Measurements from ENCODE around the gene STMN3.
A peak's percentile ranks its signal among the peaks of the same experiment; 100 is the strongest.
"Not testable (repeated sequence)": the region's sequence is repeated elsewhere in the genome, so short reads cannot be mapped to it uniquely, and the experiment has no call there.

The STMN3 gene

GRCh38 chr20:63678667-63679465 is 25.6 kb upstream of the STMN3 start:
- DNase-seq (ENCODE audit: low spot score), result no peak

DNA sequence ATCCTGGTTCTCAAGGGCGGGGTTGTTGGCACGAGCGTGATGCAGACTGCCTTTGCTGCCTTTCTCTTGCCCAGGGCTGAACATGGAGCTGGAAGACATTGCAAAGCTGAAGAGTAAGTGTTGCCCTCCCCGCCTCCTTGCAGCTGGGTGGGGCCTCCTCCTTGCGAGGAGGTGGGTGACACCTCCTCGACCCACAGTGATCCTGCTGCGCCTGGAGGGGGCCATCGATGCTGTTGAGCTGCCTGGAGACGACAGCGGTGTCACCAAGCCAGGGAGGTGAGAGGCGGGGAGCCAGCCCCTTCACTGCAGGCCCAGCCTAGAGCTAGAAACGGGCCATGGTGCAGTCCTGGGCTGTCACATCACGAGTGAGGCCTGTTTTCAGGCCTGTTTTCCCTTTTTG is 24.8 kb upstream of the STMN3 start:
- no peak for DNase-seq (ENCODE audit: low spot score)

- no peak for DNase-seq (ENCODE audit: low spot score)
Observed at GRCh38 chr20:63675681-63676368, 22.6 kb upstream of the STMN3 start.

GRCh38 chr20:63673951-63674350 is 20.7 kb upstream of the STMN3 start:
- DNase-seq (ENCODE audit: low spot score), result no peak

GRCh38 chr20:63672666-63673065 is 19.4 kb upstream of the STMN3 start:
- no peak for DNase-seq (ENCODE audit: low spot score)

GRCh38 chr20:63671695-63672094 is 18.5 kb upstream of the STMN3 start:
- DNase-seq (ENCODE audit: low spot score), result not testable (repeated sequence)

DNA sequence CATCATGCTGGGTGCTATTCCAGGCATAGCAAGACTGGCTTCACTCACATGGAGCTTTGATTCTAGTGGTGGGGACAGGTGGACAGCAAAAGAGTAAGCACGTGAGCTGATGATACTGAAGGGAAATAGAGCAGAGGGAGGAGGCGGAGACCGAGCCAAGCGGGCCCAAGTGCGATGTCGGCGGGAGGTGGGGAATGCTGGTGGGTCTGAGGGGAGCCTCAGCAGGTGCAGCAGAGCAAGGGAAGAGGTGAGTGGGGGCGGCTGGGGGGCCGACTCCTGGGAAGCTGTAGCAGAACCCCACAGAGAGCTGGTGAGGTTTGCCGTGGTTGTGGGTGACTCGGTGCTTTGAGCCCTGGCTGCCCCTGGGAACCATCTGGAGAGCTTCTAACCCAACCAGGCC is 15.1 kb upstream of the STMN3 start:
- no peak for DNase-seq (ENCODE audit: low spot score)

DNA sequence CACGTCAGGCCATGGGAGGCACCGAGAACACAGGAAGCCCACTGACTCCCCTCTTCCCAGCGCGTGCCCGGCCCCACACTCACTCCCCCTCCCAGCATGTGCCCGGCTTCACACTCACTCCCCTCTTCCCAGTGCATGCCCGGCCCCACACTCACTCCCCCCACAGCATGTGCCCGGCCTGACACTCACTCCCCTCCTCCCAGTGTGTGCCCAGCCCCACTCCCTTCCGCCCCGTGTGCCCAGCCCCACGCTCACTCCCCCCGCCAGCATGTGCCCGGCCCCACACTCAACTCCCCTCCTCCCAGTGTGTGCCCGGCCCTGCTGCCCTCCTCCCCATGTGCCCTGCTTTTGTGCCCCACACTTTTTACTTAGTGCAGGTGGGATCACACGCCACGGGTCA is 14.6 kb upstream of the STMN3 start:
- no peak for DNase-seq (ENCODE audit: low spot score)

DNA sequence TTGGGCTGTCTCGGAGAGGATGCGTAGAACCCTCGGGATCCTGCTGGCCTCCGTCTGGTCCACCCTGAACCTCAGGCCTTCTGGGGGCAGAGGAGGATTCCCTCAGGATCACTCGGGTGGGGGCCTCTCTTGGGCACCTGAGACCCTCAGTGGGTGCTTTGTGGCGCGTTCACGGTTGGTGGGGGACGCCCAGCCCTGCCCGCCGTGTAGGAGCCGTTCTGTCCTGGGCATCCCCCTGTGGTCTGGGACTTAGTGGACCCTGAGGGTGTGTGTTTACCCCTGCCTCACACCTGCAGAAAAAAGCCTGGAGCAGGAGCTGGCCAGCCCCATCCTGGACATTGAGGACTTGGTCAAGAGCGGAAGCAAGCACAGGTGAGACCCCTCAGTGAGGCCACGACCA is 12.5 kb upstream of the STMN3 start:
- no peak for DNase-seq (ENCODE audit: low spot score)

GRCh38 chr20:63664861-63665594 is 11.8 kb upstream of the STMN3 start:
- no peak for DNase-seq (ENCODE audit: low spot score)

GRCh38 chr20:63664143-63664851 is 11.1 kb upstream of the STMN3 start:
- no peak for DNase-seq (ENCODE audit: low spot score)

- DNase-seq (ENCODE audit: low spot score), result no peak
Observed at GRCh38 chr20:63663332-63664066, 10.3 kb upstream of the STMN3 start.

- no peak for DNase-seq (ENCODE audit: low spot score)
Observed at GRCh38 chr20:63662813-63663189, 9.6 kb upstream of the STMN3 start.

DNA sequence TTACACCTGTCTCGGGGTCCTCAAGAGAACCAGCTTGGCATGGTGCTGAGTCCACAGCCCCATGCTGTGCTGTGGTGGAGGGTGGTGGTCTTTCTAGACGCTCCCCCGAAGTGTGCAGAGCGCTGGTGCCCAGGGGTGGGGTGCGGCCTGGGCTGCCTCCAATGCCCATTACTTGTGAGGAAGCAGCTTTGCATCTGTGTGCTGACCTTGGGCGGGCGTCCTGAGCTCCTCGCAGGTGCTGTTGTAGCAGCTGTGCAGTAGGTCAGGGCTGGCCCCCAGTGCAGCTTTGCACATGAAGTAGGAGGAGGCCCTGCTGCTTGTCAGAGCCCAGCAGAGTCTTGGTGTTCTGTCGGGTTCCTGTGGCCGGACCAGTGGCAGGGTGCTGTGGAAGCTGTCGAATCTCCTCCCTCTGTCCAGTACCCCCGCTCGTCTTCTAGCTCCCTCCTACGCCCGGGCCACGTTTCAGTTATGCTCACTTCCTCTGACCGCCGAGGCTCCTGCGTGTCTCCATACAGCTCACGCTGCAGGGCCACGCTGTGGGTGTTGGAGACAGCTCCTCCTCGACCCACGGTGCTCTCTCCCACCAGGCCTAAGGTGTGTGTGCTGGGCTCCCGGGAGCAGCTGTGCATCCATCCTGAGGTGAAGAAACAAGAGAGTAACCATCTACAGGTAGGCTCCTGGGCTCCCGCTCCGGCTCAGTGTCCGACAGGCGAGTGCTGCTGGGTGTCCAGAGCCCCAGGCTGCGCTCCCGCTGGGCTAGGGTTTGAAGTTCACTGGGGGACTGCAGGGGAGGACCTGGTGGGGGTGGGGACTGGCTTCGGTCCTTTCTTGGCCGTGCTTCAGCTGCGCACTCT is 9.0 kb upstream of the STMN3 start:
- DNase-seq (ENCODE audit: low spot score), result no peak

GRCh38 chr20:63661108-63661507 is 7.9 kb upstream of the STMN3 start:
- no peak for DNase-seq (ENCODE audit: low spot score)

- no peak for DNase-seq (ENCODE audit: low spot score)
Observed at GRCh38 chr20:63660622-63661021, 7.4 kb upstream of the STMN3 start.

DNA sequence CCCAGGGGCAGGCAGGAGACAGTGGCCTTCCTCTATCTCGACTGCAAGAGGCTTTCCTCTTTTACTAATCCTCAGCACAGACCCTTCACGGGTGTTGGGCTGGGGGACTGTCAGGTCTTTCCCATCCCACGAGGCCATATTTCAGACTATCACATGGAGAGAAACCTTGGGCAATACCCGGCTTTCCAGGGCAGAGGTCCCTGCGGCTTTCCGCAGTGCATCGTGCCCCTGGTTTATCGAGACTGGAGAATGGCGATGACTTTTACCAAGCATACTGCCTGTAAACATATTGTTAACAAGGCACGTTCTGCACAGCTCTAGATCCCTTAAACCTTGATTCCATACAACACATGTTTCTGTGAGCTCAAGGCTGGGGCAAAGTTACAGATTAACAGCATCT is 7.0 kb upstream of the STMN3 start:
- DNase-seq (ENCODE audit: low spot score), result not testable (repeated sequence)

GRCh38 chr20:63659370-63659769 is 6.1 kb upstream of the STMN3 start:
- no peak for DNase-seq (ENCODE audit: low spot score)

DNA sequence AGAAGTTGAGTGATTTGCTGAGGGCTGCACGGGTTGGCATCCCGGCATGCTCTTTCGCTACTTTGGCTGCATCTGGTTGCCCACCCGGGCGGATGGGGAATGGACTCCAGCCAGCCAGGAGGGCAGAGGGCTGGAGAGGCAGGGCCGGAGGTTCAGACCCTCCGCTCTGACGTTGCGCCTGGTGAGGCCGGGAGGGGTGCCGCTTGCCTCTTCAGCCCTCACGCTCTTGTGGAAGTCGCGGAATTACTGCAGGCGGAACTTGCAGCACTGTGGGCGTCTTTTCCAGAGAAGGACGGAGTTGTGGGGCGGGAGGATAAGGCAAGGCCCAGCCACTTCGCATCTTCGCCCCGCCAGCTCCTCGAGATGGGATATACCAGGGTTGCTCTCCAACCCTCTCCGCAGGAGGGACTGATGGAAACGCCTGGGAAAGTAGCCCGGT is 5.5 kb upstream of the STMN3 start:
- no peak for DNase-seq (ENCODE audit: low spot score)

DNA sequence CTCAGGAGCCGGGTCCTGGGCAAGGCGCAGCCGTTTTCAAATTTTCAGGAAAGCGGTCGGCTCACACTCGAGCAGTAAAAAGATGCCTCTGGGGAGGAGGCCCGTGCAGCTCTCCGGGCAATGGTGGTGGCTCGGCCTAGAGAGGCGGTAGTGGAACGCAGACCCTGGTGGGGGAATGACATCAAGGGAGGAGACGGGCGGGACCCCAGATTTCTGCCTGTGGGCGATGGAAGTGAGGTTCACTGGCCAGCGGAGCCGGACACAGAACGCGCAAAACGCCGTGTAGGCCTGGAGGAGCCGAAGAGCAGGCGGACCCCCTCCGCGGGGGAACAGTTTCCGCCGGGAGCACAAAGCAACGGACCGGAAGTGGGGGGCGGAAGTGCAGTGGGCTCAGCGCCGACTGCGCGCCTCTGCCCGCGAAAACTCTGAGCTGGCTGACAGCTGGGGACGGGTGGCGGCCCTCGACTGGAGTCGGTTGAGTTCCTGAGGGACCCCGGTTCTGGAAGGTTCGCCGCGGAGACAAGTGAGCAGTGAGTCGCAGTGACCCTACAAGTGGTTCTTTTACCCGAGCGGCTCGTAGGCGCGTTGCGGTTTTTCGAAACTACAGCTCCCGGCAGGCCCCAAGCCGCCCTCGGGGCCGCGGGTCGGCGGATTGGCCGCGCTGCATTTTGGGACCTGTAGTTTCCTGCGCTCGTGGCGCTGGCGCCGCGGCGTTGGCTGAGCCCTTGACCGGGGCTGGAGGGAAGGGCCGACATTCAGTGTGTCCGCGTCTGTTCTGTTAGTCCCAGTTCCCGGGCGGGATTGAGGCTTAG is 4.9 kb upstream of the STMN3 start, which contains the start of gene RTEL1:
Gene RTEL1 (plus strand): TSS at position 376 of the 812 bp plus-strand sequence. CDS start 1,091 bp downstream, outside the sequence.
- peak; percentile 99 for DNase-seq (ENCODE audit: low spot score)
